Stimulated activated CD8-positive, alpha-beta memory T cell treated with anti-CD3 and anti-CD28 coated beads, Interleukin-15, amount 100 ng/mL, for 1 hour (primary cell): ENCODE results near the gene PDGFRA.
A peak's percentile ranks its signal among the peaks of the same experiment; 100 is the strongest.

Source experiments
- DNase-seq: peaks from one replicate; pipeline ENCODE4 v3.0.0-alpha.2; 2020; ENCODE audit warnings: low read depth

The PDGFRA gene

DNA sequence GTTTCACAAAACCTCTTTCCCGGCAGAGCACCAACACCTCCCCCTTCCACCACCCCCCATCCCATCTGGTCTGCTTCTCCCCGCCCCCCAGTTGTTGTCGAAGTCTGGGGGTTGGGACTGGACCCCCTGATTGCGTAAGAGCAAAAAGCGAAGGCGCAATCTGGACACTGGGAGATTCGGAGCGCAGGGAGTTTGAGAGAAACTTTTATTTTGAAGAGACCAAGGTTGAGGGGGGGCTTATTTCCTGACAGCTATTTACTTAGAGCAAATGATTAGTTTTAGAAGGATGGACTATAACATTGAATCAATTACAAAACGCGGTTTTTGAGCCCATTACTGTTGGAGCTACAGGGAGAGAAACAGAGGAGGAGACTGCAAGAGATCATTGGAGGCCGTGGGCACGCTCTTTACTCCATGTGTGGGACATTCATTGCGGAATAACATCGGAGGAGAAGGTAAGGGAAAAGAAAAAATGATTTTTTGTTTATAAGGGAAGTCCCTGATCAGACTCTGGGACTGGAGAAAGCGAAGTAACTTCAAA is at the start of gene PDGFRA:
TSS of gene PDGFRA (plus strand) at position 333 of the 541 bp plus-strand sequence. CDS start 29,476 bp downstream, outside the sequence.
- no peak for DNase-seq

DNA sequence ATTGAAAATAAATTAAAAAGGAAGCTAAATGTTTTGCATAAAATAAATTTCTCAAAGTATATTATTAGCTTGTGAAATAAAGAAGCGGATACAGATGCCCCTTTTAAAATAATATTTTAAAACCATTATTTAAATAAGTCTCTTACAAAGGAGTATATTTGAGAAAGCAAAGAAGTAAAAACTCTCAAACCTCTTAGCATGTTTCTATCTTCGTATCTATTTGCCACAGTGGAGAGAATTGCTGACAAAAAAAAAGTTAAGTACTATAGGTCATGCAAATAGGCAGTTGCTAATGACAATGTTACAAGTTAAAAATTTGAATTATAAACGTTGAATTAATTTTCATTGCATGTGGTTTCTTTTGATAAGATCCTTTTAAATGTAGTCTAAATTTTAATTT is 44.5 kb upstream of the PDGFRA start:
- no peak for DNase-seq

DNA sequence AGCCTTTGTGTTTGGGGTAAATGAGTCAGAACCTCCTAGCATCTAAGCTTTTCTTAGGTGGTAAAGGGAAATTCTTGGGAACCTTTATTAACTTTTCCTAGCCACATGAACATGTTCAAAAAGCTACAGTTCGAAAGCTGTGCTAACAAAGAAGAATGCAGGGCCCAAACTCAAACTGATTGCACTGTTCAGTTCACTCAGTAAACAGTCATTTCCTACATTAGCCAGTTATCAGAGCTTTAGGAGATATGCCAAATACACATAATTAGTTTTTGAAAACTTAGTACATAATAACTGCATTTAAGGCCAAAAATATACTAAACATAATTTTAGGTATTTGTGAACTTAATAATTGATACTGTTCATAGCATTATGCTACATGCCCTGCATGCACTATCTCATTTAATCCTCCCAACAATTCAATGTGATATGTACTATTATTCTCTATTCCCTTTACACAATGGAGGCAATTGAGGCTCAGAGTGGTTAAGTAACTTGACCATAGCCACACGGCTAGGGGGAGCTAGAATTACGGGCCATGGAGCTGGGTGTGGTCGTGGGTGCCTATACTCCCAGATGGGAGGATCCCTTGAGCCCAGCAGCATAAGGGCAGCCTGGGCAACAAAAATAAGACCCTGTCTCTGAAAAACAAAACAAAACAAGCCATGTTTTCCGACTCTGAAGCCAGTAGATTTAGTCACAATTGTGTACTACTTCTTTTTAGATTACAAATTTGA is 43.9 kb upstream of the PDGFRA start:
- DNase-seq, result no peak

DNA sequence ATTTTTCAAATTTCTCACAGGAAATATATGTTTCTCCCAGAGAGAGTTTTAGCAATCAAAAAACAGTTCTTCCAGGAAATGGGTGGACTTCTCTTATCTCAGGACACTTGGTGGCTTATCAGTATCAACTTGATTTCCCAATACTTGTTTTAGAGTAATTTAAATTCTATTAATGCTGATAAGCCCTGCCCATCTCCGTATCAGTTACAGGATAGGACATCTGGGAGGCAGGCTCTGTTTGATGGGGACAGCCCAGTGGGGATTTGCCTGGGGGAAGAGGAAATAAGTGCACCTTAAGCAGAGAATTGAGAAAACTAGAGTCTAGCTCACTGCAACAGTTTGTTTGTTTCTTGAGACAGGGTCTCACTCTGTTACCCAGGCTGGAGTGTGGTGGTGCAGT is 43.2 kb upstream of the PDGFRA start:
- no peak for DNase-seq

DNA sequence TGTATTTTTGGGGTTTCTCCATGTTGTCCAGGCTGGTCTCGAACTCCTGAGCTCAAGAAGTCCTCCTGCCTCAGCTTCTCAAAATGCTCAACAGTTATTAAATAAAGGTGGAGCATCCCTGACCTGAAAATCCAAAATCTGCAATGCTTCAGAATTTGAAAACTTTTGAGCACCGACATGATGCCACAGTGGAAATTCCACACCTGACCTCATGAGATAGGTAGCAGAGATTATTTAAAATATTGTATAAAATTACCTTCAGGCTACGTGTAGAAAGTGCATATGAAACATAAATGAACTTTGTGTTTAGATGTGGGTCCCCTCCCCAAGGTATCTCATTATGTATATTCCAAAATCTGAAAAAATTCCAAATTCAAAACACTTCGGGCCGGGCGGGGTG is 42.7 kb upstream of the PDGFRA start:
- DNase-seq, result no peak

DNA sequence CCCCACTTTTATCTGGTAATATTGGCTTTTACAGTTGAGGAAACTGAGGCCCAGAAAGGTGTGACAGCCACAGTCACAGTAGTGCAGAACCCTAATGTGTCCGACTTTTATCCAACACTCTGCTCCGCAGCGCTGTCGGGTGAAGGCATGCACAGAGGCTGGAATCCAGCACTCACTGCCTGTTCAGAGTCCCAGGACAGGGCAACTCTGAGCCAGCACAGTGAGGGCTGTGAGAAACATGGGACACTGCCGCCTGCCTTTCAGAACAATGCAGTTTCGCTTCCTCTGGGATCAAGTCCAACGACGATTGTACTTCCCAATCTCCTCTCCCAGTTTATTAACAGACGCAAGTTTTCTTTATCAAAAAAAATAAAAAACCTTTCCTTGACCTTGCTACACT is 41.9 kb upstream of the PDGFRA start:
- DNase-seq, result no peak

DNA sequence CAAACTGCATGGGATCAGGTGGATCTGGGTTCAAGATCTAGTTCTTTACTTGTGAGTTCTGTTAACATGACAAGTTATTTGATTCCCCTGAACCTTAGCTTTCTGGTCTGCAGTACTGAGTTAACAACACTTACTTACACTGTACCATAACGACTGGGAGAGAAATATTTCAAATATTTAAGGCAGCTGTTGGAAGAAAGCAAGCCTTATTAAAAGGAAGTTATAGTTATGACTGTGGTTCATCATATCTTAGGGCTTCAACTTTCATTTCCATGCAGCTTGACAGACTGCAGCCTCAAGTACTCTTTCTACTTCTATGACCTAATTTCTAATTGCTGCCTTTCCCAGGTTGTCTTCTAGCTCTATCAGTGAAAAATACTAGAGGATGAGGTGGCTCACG is 40.0 kb upstream of the PDGFRA start:
- no peak for DNase-seq

DNA sequence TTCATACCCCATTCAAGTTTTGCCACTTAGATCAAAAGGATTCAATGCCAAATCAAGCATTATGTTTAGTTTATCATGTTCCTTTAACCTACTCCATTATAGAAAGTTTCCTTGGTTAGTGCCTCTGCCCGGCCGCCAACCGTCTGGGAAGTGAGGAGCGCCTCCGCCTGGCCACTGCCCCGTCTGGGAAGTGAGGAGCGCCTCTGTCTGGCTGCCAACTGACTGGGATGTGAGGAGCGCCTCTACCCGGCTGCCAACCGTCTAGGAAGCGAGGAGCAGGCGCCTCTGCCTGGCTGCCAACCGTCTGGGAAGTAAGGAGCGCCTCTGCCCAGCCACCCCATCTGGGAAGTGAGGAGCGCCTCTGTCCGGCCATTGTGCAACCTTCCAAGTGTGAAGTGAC is 36.3 kb upstream of the PDGFRA start:
- DNase-seq, result no peak

DNA sequence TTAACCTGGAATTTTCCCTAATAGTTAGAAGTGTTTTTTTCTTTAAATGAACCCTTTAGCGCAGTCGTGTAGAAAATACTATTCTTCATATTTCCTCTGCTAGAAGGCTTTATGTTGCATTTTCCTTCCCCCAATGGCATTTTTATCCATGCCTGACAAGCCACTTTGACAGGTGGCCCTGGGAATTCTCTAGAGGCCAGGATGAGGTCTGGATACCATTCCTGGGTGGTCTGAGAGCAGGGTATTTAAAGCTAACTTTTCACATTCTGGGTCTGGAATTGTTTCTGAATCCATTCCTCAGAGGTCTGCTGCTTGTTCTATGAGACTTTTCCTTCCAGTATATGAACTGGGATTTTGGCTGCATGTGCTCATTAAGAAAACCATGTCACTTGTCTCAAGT is 31.2 kb upstream of the PDGFRA start:
- no peak for DNase-seq

DNA sequence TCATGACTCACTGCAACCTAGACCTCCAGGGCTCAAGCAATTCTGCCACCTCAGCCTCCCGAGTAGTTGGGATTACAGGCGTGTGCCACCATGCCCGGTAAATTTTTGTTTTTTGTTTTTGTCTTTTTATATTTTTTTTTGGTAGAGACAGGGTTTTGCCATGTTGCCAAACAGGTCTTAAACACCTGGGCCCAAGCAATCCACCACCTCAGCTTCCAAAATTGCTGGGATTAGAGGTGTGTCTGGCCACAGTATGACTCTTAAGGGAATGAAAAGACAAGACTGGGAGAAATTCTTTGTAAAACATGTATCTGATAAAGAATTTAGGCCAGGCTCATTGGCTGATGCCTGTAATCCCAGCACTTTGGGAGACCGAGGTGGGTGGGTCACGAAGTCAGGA is 29.2 kb upstream of the PDGFRA start:
- DNase-seq, result no peak

DNA sequence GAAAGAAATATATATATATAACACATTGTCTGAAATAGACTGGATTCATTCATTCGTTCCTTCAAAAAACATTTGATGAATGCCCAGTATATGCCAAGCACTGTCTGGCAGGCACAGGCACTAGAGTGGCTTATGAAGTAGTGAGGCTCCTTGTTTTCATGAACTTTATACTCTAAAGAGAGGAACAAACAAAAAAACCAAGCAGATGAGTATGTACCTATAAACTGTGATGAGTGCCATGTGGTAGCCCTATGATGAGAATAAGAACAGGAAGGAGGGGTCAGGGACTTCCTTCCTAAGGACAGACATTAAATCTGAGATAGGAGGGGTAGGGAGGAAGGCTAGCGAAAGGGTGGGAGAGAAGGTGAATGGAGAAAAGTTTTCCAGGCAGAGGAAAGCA is 19.5 kb upstream of the PDGFRA start:
- DNase-seq, result no peak

DNA sequence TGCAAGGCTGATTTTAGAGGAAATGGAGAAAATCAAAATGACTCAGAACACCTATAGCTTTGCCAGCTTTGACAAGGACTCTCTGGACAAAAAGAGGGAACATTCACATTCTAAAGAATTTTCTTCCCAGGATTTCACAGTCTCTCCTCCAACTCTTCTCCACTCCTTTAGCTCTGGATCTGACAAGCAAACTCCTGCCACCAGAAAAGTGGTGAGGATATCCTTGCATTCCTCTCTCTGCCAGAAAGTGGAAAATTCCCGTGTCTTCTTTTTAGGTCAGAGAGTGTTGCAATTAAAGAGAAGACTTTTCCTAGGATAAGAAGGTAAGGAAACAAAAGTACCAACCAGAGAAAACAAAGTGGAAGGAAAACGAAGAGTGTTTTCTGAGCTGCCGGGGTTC is 16.1 kb upstream of the PDGFRA start:
- DNase-seq, result no peak

DNA sequence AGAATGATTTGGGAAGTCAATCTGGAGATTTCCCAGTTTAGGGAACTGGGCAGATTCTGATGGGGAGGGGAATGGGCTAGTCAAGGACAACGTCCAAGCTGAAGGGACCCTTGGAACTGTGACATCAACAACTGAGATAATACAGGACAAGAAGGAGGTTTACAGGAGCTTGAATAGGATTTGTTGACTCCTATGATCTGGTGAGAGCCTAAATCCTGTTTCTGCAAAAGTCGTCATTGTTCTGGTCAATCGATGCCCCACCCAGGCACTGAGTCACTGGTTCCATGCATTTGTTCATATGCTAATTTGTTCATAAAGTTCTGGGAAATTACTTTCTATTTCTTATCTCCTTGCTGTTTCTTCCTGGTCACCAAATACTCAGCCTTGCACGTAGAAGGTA is 15.3 kb upstream of the PDGFRA start:
- DNase-seq, result no peak

DNA sequence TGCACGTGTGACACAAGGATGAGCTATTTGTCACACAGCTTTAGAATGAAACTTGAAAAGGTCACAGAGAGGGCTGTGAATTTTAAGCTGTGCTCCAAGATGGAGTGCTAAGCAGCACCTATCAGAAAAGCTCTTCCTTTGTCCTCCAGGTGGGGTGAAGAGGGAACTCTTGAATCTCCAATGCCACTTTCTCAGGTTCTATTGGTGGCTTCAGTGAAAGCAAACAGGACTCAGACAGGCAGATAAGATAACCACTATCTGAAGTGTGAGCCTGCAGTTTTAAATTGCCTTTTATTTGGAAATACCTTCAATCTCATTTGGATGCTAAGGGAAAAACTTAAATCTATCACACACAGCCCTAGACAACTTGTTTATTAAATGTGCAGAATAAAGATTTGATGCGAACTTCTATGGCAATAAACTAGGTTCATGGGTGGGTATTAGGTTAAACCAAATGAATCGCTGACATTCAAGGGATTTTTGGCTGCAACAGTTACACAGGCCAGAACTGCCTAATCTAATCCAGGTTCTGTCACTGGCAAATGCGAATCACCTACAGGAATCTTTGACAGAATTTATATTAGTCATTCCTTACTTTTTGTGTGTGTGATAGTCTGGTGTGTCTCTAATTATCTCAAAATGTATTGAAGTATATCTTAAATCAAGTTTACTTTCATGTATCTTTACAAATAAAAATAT is 13.6 kb upstream of the PDGFRA start:
- DNase-seq, result no peak

DNA sequence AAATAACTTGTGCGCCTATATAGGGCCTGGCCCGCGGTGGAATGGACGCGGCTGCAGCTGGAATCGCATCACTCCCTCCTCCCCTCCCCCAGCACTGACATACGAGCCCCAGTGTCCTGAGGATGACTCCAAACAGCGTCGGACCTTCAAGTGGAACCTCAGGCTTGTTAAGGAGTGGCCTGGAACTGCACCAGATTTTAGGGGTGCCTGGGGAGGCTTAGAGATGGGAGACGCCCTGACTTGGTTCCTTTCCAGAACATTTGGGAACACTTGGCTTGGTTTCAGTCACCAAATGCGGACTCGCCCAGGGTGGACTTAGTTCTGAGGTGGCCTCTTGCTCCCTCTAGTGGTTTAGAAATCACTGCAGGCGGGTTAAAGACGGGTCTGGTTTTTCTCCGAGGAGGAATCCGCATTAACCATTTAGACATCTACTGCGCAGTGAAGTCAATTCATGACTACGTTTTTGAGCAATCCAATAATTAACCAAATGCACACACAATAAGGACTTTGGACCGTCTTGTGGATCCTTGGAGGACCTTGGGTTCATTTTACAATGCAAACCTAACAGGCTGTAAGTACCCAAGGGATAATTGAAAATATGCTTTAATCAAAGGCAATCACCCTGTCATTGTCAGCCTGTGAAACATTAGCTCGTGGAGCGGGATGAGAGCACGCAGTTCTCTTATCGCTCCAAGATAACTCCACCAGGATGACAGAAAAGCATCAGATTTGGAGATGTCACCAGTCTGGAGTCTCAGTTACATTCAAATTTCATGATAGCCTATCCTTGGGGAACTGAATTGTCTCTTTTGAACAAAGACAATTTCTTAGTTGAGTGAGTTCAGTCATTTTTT is 11.2 kb upstream of the PDGFRA start:
- peak; percentile 30 for DNase-seq

DNA sequence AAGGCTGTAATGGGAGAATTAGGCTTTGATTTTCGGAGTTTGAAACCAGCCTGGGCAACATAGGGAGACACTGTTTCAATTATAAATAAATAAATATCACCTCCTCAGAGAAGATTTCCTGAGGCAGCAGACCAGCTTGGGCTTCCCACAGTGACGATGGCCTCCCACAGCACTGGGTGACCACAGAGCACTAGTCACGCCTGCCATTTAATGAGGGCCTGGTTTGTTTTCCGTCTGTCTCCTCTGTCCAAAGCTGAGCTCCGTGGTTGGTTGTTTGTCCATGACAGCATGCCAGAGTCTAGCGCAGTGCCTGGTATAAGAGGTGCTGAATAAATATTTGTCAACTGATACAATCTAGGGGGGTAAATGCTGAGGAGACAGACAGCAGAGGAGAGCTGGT is 10.4 kb upstream of the PDGFRA start:
- DNase-seq, result no peak

DNA sequence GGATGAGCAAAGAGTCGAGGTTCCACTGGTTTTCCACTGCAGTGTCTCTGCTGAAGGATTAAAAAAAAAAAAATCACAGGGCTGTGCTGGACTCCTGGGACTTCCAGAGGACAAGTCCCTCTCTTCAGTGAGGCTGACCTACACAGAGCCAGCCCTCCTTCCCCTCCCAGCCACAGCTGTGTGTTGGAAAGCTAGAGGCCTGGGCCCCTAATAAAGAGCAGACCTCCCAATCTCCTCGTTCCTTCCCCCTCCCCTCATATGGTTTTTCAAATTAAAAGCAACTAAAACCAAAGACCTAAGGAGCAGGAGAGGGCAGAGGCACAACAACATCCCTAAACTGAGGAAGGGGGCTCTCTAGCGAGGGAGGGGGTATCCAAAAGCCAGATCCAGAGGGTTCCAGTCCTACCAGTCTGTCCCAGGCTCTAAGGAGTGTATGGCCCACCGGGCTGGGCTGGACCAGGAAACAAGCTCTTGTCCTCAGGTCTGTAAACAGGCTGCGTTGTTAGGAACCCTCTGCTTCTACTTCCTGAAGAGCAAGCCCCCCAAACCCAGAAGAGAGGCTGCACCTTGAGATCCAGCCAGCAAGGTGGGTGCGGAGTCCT is 4.0 kb upstream of the PDGFRA start:
- DNase-seq, result no peak

DNA sequence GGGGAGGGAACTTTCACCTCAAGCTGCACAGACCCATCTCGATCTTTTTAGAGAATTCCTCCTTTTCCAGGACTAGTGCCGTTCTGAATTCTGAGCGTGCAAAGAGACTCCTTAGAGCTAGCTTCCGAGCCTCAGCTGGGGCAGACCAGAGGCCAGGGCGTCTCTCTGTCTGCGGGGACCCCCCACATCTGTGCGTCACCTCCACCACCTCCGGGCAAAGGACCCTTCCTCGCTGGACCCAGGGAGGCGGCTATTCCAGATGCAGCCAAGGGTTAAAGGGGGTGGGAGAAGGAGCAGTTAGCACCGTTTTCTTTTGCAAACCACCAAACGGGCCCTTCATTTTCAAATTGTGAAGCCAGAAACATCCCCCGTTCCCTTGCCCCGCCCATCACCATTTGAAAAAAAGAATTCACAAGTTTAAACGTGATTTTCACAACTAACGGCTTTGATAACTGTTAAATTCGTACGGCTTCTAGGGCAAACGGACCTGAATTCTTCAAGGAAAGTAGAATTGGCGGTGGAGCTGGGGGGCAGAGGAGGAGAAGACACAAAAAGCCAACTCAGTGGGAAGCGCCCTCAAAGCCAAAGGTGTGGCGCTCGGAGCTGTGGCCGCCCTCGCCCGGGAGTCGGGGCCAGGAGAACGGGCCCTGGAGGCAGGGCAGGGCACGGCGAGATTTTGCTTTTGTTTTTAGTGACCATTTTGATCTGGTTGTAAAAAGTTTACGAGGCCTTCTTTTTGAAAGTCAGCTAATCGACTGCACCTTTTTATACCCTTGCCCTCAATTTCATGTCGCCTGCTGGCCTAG is 3.3 kb upstream of the PDGFRA start:
- no peak for DNase-seq

DNA sequence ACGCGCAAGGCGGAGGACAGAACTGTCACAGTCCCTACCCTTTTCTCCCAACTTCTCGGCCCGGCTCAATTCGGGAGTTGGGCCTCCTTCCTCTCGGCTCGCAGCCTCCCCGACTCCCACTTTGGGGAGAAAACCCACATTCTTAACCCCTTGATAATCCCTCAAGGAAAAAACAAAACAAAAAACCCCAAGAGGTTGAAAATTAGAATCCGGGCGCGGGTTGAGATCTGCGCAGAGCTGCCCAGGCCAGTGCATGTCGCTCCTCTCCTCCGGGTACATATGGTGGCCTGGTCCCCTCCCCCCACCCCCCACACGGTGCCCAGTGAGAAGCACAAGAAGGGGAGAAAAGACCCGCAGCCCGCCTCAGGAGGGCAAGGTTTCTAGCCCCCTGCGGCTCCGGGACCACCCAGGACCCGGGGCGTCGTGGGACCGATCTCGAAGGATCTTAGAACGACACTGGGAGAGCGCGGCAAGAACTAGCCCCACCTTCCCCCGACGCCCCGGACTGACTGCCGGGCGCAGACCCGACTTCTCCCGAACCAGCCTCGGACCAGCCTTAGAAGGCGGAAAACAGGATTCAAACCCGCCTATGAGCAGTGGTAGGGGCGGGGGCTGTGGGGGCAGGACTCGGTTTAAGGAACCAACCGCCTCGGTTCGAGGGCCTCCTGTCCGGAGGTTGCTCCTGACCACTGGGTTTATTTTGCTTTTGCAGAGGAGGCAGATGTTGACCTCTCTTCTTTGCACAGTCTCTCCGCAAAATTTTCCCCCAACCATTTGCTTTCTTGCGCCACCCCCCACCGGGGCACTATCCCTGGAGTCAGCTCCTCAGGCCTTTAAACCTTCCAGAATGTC is 2.5 kb upstream of the PDGFRA start:
- no peak for DNase-seq

DNA sequence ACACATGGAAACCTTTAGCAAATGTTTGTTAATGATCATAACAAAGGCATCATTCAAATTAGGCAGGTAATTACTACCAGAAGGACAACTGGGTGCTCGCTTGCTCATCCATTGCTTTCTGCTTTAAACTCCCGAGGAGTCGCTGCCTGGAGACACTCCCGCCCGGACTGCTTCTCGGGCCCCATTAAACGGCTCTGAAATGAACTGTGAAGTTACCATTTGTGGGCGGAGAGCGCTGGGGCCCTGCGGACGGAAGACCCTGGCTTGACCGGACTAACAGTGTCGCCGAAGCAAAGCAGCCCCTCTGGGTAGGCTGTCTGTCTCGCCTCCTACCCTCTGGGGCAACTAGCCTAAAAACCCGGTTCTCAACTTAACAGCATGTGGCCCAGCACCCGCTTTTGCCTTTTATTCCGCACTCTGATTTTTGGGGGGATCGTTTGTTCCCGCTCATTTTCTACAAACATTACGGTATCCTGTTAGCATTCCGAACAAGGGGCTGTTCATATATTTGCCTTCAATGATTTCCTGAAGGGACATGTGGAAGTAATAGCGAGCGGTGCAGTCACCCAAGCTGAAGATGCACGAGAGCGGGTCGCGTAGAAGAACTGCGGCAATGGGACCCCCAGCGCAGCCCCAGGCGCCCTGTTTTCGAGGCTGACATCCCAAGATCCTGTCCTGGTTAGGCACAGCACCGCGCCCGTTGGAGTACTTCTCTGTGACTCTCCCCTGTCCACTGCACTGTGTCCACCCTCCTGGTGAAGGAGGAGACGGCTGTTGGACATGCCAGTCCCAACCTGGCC is 1.6 kb upstream of the PDGFRA start:
- DNase-seq, result no peak
